WI38 (cell line): ENCODE measurements around the gene ASS1.

Experiments
- H3K4me3 ChIP-seq: 2 replicates; pipeline ENCODE4 v1.5.1; 2011; ENCODE audit warnings: low read depth, mild to moderate bottlenecking, control low read depth, low read length
- CTCF ChIP-seq: IDR thresholded peaks from 2 replicates; pipeline ENCODE4 v1.5.1; 2012; ENCODE audit warnings: low read depth, mild to moderate bottlenecking, control low read depth, low read length

The ASS1 gene

GRCh38 chr9:130491830-130492482 lies 47.2 kb downstream of the ASS1 start:
- H3K4me3 ChIP-seq = no peak overlapping the region
- TF ChIP-seq CTCF = no peak

- no peak overlapping the region for H3K4me3 ChIP-seq
- TF ChIP-seq CTCF = no peak
Observed at GRCh38 chr9:130493021-130493420, 48.3 kb downstream of the ASS1 start.

GRCh38 chr9:130493476-130493875 lies 48.7 kb downstream of the ASS1 start:
- no peak overlapping the region for H3K4me3 ChIP-seq
- TF ChIP-seq CTCF = no peak

GRCh38 chr9:130495067-130495466 lies 50.3 kb downstream of the ASS1 start:
- H3K4me3 ChIP-seq = no peak overlapping the region
- no peak for TF ChIP-seq CTCF

- TF ChIP-seq CTCF = no peak
- no peak overlapping the region for H3K4me3 ChIP-seq
Observed at GRCh38 chr9:130497139-130497538, 52.4 kb downstream of the ASS1 start.

- no peak for TF ChIP-seq CTCF
- no peak overlapping the region for H3K4me3 ChIP-seq
Observed at GRCh38 chr9:130498298-130498917, 53.6 kb downstream of the ASS1 start.

GRCh38 chr9:130498918-130499698 lies 54.3 kb downstream of the ASS1 start:
- H3K4me3 ChIP-seq = no peak overlapping the region
- no peak for TF ChIP-seq CTCF
